Measurements from ENCODE around the gene KCNJ10.

Gene KCNJ10

GRCh38 chr1:160083968-160084770, 14.2 kb upstream of the KCNJ10 start:
- no peak for DNase-seq (ENCODE audit: low read depth)

- no peak for DNase-seq (ENCODE audit: low read depth)
Observed at GRCh38 chr1:160082926-160083325, 13.0 kb upstream of the KCNJ10 start.

- no peak for DNase-seq (ENCODE audit: low read depth)
Observed at GRCh38 chr1:160082487-160082886, 12.5 kb upstream of the KCNJ10 start.

GRCh38 chr1:160081261-160081936, 11.4 kb upstream of the KCNJ10 start, which contains the start of gene KCNJ9:
Gene KCNJ9 (plus strand): TSS chr1:160081538. CDS start chr1:160084031, 2,493 bp downstream.
- no peak for DNase-seq (ENCODE audit: low read depth)

DNA sequence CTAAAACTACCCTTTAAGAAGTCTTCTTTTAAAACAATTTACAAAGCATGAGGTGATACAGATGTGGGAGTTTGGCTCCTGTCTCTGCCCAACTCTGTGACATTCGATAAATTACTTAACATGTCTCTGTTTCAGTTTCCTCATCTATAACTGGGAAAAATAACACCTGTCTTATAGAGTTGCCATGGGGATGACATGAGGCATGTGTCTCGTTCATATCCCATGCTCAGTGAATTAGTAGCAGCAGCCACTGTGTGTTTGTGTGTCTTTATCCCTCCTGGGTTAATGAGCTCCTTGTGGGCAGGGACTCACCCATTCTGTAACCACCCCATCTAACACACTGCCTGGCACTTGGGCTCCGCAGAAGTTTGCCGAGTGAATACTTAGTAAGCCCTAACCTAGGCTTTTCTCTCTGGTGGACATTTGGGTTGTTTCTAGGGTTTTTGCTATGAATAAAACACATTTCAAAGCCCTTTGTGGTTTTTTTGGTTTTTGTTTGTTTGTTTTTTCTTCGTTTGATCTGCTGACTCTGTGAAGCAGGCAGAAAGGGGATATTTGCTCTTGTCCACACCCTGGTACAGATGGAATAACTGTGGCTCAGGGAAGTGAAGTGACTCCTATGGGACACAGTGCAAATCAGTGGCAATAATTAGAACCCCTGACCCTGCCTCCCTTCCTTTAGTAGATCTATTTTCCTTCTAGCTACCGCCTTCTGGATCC, 10.6 kb upstream of the KCNJ10 start:
- no peak for DNase-seq (ENCODE audit: low read depth)

DNA sequence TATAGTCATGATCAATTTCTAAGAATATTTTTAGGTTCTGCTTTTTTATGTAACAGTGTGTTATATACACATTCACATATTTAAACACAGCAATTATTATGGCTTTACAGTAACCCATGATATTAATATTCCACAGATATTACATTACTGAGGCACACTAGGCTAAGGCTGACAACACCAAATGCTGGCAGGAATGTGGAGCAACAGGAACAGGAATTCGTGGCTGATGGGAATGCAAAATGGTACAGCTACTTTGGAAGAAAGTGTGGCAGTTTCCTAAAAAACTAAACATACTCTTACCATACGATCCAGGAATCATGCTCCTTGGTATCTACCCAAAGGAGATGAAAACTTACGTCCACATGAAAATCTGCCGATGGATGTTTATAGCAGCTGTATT, 9.5 kb upstream of the KCNJ10 start:
- no peak for DNase-seq (ENCODE audit: low read depth)

DNA sequence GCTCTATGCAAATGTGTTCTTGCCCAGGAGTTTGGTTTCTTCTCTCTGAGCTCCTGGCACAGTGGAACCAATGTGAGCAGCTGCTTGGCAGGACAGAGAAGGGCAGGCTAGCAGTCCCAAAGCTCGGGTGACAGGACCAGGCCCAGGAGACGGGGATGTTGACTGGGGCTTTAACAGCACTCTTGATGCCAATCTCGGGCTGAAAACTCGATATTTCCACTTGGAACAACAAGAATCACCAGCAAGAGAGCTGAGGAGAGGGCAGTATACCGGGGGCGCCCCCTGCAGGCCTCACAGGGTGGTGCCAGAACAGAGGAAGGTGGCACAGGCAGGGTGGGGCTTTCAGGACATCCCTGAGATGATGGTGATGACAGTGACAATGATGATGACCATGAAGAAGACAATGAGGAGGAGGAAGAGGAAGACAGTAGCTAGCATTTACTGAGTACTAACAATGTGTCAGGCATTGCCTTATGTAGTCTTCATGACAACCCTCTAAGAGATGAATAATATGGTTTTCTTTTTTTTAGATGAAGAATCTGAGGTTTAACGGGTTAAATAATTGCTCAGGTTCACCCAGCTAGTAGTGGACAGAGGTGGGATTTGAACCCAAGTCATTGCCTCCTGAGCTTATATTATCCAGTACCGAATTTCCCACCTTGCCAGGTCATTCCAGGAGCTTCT, 8.7 kb upstream of the KCNJ10 start:
- no peak for DNase-seq (ENCODE audit: low read depth)

DNA sequence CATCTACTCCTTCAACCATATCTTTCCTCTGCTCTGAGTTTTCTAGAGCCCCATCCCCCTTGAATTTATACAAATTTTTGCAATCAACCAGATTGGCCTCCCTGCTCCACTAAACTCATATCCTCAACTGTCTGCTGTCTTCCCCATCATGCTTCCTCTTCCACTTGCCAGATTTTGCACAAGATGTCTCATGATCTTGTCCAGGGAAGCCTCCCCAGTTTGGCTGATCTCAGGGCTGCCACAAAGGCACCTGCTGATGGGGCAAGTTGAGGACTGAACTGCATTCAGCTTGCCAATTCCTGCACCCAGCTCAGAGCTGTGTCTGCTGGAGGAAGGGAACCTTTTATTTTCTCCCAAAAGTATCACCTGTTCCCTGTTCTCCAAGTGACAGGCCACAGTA, 7.5 kb upstream of the KCNJ10 start:
- no peak for DNase-seq (ENCODE audit: low read depth)

DNA sequence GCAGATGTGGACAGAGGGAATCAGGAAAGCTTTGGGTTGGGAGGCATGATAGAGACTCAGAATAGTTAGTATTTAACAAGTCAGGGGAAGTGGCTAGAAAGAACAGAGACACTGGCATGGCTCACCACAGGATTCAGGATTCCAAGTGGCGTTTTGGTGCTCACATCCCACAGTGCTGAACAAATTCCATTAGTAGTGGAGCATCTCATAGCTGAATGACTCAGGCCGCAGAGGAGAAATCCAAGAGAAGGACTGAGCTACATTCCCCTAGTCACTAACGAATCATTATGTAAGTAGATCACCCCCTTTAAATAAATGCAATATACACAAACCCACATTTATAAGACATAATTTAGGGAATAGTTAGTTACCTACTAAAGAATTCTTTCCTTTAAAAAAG, 6.3 kb upstream of the KCNJ10 start:
- DNase-seq (ENCODE audit: low read depth): no peak

- no peak for DNase-seq (ENCODE audit: low read depth)
Observed at GRCh38 chr1:160075836-160076235, 5.9 kb upstream of the KCNJ10 start.

DNA sequence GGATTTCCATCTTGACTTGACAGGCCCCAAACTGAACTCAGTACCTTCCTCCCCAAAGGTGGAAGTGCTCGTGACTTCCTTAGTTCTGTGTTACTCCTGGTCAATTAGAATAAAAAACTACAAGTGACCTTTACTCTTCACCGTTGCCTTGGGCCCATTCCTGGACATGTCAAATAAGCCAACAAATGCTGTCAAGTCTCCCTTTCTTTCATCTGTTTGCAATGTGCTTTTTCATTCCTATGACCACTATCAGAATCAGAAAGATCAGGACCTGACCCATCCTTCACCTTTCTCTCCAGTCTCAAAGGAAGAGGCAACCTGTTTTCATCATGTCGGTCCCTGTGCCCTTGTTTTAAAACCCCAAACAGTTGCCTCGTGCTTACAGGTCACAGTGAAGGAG, 4.9 kb upstream of the KCNJ10 start:
- DNase-seq (ENCODE audit: low read depth): no peak

- no peak for DNase-seq (ENCODE audit: low read depth)
Observed at GRCh38 chr1:160071289-160071688, 1.3 kb upstream of the KCNJ10 start.

DNA sequence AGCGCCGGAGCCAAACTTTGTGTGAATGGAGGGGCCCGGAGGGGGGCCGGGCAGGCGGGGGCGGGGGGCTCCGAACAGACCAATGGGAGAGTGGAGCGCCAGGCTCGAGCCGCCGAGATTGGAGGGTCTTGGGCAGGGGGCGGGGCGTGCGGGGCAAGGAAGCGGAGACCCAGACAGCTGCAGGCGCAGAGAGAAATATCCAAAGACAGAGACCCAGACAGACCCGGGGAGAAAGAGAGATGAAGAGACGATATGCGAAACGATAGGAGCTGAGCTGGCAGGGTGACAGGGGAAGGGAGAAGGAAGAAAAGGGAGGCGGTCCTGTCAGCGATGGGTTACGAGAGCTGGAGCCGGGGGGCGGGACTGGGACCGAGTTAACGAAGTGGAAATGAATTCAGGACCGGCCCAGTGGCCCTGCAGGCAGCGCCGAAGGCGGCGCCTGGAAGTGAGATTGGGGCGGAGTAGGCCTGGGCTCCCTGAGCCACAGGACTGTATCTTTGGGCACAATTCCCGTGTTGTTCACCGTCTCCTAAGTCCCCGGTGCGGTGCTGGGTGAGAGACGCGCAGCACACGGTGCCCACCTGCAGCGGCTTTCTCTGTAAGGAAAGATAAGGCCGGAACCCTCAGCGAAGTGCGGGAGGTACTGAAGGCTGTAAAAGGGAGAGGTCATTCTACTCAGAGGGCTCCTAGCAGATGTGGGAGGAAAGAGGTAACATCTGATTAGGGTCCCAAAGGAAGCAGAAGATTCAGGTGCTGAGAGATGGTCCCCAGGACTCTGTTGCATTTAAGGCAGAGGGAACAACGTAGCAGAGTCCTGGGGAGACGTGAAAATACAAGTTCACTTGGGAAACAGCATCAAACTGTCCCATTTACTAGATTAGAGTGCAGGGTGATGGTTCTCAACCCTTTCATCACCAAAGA, 543 bp upstream of the KCNJ10 start:
- DNase-seq (ENCODE audit: low read depth): peak; percentile 29

- DNase-seq (ENCODE audit: low read depth): no peak
Observed at GRCh38 chr1:160068225-160068624, 1.7 kb downstream of the KCNJ10 start.

- no peak for DNase-seq (ENCODE audit: low read depth)
Observed at GRCh38 chr1:160066829-160067745, 2.9 kb downstream of the KCNJ10 start.

GRCh38 chr1:160064746-160065145, 5.2 kb downstream of the KCNJ10 start:
- DNase-seq (ENCODE audit: low read depth): no peak

DNA sequence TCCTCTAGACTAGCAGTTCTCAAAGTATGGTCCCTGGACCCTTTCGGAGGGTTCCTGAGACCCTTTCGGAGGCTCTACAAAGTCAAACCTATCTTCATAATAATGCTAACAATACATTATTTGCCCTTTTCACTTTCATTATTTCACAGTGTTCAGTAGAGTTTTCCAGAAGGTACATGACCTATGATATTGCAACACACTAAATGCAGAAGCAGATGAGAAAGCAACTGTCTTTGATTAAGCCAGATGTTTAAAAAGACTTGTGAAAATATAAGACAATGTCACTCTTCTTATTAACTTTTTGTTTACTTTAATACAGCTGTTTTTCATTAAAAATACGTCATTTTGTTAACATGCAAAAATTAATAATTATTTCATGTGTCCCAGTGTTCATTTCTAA, 5.8 kb downstream of the KCNJ10 start:
- no peak for DNase-seq (ENCODE audit: low read depth)

- DNase-seq (ENCODE audit: low read depth): no peak
Observed at GRCh38 chr1:160063176-160063575, 6.8 kb downstream of the KCNJ10 start.

GRCh38 chr1:160062230-160062532, 7.8 kb downstream of the KCNJ10 start:
- no peak for DNase-seq (ENCODE audit: low read depth)
